GM19463 (cell line): ENCODE measurements around the gene TEX44.

Experiments
- ATAC-seq: cut with Tn5 transposase; IDR thresholded peaks from one replicate; pipeline ENCODE4 v1.9.1; 2021; ENCODE audit warnings: mild to moderate bottlenecking, moderate library complexity; ENCODE audit not compliant: unreplicated experiment

TEX44 gene

DNA sequence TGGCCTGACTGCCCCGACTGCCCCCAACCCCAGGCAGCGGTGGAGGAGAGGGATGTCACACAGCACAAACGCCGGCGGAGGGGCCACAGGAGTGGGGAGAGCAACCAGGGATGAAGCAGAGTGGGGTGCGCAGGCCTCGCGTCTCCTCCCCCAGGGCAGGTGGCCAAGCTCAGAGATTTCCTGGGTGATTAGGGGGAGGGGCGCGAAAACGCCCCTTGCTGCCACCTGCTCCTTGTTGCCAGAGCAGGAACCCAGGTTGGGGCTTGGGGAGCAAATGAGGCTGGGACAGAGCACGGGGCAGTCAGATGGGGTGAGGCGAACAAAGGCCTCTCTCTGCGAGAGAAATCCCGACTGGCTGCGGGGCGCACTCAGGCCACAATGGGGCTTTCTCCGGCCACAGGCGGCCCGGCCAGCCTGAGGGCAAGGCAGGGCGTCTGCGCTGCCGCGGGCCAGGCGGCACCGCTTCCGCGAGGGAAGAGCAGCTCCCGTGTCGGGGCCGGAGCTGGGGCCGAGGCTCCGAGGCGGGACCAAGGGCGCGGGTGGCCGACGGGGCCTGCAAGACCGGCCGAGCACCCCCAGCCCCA lies 11.5 kb downstream of the TEX44 start:
- ATAC-seq: peak; percentile 44

DNA sequence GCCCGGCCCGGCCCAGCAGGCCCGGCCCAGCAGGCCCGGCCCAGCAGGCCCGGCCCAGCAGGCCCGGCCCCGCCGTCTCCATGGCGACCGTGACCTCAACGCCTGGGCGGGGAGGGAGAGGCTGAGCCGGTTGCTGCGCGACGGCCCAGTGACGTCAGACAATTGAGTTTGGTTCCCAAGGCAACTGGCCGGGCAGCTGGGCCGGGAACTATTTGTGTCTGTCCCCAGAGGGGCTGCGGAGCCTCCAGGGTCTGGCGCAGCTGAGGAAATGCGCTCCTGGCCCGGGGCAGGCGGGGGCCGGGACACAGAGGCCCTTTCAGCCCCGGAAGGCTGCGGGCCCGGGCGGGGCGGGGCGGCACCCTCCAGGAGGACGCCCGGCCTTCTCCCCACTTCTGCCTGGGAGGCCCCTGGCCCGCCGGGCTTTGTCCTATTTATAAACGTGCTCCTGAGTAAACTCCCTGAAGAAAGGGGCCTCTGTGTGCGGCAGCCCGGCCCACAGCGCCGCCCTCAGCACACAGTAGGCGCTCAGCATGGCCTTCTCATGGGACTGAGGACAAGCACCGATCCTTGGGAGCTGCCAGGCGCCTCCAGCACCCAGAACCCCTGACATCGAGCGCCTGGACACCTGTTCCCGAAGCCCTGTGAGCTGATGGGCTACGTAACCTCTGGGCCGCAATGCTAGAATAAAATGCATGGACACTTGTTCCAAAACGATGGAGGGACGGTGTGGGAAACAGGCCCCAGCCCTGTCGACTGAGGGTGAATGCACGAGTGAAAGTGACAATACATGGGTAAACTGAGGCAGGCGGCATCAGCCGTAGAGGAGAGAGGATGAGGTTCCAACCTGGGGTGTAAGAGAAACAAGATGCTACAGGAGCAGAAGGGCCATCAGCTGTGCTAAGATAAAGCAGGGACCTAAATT lies 12.3 kb downstream of the TEX44 start:
- ATAC-seq: peak; percentile 88

DNA sequence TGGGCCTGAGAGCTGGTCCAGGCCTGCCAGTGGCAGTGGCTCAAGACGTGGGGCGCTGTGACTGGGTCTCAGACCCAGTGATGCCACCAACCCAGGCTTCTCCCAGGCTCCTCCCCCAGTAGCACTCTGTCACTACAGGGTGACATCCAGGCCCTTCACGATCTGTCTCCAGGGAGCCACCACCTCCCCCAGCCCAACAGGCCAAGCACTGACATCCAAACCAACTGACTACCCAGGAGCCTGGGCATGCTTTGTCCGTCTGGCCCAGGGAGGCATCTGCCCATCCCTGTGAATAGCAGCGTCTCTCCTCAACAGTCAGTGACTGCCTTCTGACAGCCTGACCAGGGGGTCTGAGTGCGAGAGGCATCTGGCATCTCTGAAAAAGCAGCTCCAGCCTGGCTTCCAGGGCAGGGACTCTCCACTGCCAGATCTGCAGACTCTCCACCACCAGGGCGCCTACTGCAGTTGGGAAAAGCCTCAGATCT lies 13.0 kb downstream of the TEX44 start:
- ATAC-seq: no peak

- ATAC-seq: no peak
These were observed 14.3 kb downstream of the TEX44 start for GRCh38 chr2:231606941-231607340.

GRCh38 chr2:231611273-231612108 lies 18.8 kb downstream of the TEX44 start:
- ATAC-seq: no peak

DNA sequence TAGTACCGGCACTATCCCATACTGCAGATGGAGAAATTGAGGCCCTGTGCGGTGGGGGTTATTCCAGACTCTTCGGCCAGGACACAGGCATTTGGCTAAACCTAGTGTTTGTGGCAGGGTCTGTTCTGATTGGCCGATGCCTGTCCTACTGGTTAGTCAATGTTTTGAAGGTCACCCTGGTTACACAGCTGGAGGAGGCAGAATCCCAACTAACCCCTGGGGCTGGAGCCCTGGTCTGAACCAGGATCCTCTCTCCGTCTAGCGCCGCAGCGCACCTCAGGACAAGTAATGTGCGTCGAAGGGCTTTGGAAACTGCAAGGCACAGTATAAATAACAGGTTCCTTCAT lies 19.4 kb downstream of the TEX44 start:
- no peak for ATAC-seq

- peak; percentile 37 for ATAC-seq
These were observed 20.0 kb downstream of the TEX44 start for GRCh38 chr2:231612456-231613330.

- ATAC-seq: no peak
These were observed 20.6 kb downstream of the TEX44 start for GRCh38 chr2:231613331-231613662.

DNA sequence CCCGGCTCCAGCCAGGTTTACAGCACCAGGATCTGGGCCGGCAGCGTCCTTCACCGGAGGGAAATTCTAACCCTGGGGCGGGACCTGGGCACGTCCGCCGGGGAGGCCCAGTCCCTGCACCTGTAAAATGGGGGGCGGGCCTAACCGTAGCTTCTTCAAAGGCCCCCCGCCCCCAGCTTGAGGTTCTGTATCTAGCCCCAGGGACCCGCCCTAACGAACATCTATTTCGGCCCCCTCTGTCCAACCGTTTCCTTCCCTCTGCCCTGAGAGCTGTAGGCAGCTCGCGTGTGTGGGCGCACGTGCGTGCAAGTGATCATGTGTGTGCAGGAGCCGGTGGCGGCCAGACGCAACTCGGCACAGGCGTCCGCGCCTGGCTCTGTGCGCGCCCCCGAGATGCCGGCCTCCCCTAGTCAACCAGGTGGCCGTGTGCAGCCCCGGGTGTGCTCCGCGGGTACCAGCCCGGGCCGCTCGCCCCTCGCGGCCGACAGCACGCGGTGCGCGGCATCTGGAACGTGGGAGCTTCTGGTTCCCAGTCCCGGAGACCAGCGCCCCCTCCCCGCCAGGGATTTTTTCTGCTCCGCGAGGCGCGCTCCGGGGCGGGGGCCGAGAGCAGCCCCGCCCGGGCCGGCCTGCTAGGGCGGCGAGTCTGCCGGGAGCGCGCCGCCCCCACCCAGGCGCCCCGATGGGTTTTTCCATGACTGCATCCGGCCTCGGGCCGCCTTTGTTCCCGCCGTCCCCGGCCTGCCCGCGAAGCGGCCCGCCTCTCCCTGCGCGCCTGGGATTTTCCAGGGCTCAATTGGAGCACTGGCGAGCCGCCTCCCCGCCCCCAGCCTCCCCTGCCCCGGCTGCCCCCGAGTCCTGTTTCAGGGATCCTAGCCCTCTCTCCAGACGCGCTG lies 21.2 kb downstream of the TEX44 start:
- ATAC-seq: peak; percentile 62

- peak; percentile 2 for ATAC-seq
These were observed 21.9 kb downstream of the TEX44 start for GRCh38 chr2:231614559-231615057.

DNA sequence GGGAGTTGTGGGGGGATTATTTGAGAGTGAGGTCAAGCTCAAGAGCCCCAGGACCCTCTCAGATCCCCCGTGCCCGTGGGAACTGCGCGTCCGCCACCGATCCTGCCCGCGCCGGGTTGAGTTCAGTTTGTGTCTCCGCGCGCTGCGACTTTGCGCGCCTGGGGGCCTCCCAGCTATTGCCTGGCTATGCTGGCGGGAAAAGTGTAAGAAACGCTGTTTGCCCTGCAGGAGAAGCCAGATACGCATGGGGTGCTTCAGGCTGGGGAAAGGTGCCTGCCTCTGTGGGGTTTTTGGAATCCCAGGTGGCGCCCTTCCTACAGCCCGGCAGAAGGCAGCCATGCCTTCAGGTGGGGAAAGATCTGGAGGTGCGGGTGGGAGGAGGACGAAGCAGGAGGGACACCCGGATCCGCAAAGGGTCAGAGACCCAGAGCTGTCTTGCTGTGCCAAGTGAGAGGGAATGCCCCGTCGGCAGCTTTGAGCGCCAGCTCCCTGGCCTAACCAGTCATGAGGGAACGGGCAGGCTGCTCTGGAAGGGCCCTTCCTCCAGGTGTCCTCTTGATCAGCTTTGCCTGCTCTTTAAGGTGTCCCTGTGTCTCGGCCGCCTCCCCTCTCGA lies 22.5 kb downstream of the TEX44 start:
- no peak for ATAC-seq

DNA sequence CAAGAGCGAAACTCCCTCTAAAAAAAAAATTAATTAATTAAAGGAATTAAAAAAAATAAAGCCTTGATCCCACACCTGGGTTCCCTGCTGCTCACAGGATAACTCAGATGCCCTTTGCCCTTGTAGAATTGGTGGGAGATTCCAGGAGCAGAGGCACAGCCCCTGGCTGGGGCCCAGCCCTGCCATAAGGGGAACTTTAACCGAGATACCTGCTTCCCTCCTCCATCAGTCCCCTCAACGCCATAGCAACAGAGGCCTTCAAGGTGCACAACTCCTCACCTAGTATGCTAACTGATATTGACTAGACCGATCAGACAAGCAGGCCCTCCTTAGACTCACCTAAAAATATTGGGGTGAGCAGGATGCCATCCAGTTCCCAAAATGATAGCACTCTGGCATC lies 23.6 kb downstream of the TEX44 start:
- ATAC-seq: no peak

DNA sequence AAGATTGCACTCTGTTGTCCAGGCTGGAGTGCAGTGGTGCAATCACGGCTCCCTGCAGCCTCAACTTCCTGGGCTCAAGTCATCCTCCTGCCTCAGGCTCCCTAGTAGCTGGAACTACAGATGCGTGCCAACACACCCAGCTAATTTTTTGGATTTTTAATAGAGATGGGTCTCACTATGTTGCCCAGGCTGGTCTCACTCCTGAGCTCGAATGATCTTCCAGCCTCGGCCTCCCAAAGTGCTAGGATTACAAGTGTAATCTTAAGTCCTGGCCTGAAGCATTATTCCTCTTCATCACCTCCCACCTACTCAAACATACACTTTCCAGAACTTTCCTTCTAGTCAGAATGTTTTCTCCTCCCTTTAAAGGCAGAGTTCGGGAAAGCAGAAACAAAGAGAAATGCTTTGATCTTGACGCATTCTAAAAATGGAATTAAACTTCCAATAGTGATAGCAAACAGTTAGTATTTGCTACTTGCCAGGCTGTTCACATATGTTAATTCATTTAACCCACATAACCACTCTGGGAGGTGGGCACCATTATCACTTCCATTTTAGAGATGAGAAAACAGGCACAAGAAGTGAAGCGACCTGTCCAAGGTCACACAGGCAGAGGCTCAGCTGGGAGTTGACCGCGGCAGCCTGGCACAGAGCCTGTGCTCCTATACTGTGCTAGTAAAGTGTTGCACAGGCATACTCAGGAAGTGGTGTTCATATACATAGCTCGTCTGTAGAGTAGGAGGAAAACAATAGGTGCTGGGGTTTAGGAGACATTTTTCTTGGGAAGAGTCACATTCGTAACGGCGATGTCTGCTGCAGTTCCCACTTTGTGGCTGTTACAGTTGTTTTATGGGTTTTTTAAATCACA lies 24.6 kb downstream of the TEX44 start:
- ATAC-seq: no peak

- no peak for ATAC-seq
These were observed 28.6 kb downstream of the TEX44 start for GRCh38 chr2:231621051-231621879.

GRCh38 chr2:231622963-231623362 lies 30.3 kb downstream of the TEX44 start:
- ATAC-seq: no peak

- ATAC-seq: no peak
These were observed 33.8 kb downstream of the TEX44 start for GRCh38 chr2:231626449-231626848.
